Mesothelial cell of epicardium (in vitro differentiated cells): ENCODE measurements around the gene RASGRP4. TPM values are rescaled to one million over a fixed set of nuclear protein-coding genes. Genes with fewer than 3 reads are reported as not detected.
A peak's percentile ranks its signal among the peaks of the same experiment; 100 is the strongest.
"Not testable (repeated sequence)": the region's sequence is repeated elsewhere in the genome, so short reads cannot be mapped to it uniquely, and the experiment has no call there.

Experiments
- DNase-seq, 2 experiments: peaks; one replicate each; pipeline ENCODE4 v3.0.0; 2021; ENCODE audit warnings: low spot score in 2 of 2; ENCODE audit not compliant: unreplicated experiment in 2 of 2
- H3K27ac Mint-ChIP-seq: 2 replicates; pipeline ENCODE4 v1.8.0; 2021; ENCODE audit warnings: mixed read lengths
- H3K27me3 Mint-ChIP-seq: 2 replicates; pipeline ENCODE4 v1.8.0; 2021; ENCODE audit warnings: low read depth, mixed read lengths
- H3K36me3 Mint-ChIP-seq: 2 replicates; pipeline ENCODE4 v1.8.0; 2021; ENCODE audit warnings: mixed read lengths
- H3K4me1 Mint-ChIP-seq: 2 replicates; pipeline ENCODE4 v1.8.0; 2021; ENCODE audit warnings: mixed read lengths
- H3K4me3 Mint-ChIP-seq: 2 replicates; pipeline ENCODE4 v1.8.0; 2021; ENCODE audit warnings: mild to moderate bottlenecking, moderate library complexity, mixed read lengths
- H3K9me3 Mint-ChIP-seq: 2 replicates; pipeline ENCODE4 v1.8.0; 2021; ENCODE audit warnings: mixed read lengths
- total RNA-seq: library from RNA; stranded (reverse); gene quantifications from 3 replicates; pipeline ENCODE4 v1.2.1, GENCODE V29; 2021
- TF ChIP-seq, protein P1 (sequence below): fragments of 200-600 bp; sonication (generic); IDR thresholded peaks from one replicate; pipeline ENCODE4 v1.5.0; 2021; ENCODE audit warnings: antibody characterized with exemption; ENCODE audit not compliant: unreplicated experiment

Gene RASGRP4
- total RNA-seq, 1 donor from 2014 or later, result 1.2 TPM

DNA sequence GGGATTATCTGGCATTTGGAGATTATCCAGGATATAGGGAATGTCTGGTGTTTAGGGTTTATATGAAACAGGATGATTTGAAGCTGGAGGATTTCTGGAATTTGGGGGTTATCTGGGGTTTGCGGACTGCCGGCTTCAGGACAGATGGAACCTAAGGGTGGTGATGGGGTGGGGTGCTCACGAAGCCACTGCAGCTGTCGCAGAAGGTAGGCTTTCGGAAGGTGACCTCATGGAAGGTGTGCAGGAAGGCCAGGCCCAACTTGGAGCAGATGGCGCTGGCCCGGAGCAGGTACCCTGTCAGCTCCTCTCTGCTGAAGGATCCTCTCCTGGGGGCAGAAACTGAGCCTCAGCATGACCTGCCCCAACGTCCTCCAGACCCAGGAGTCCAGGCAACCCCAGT lies 13.5 kb downstream of the RASGRP4 start:
- H3K4me3 Mint-ChIP-seq, result no peak overlapping the region
- TF ChIP-seq, protein P1, sequence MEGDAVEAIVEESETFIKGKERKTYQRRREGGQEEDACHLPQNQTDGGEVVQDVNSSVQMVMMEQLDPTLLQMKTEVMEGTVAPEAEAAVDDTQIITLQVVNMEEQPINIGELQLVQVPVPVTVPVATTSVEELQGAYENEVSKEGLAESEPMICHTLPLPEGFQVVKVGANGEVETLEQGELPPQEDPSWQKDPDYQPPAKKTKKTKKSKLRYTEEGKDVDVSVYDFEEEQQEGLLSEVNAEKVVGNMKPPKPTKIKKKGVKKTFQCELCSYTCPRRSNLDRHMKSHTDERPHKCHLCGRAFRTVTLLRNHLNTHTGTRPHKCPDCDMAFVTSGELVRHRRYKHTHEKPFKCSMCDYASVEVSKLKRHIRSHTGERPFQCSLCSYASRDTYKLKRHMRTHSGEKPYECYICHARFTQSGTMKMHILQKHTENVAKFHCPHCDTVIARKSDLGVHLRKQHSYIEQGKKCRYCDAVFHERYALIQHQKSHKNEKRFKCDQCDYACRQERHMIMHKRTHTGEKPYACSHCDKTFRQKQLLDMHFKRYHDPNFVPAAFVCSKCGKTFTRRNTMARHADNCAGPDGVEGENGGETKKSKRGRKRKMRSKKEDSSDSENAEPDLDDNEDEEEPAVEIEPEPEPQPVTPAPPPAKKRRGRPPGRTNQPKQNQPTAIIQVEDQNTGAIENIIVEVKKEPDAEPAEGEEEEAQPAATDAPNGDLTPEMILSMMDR, result no peak
- peaks cover 8% of the 10 kb centered on the region for H3K4me1 Mint-ChIP-seq
- peaks cover 5% of the 10 kb centered on the region for H3K36me3 Mint-ChIP-seq
- DNase-seq, result no peak
- H3K9me3 Mint-ChIP-seq, result no peaks in the 10 kb centered on the region
- peaks cover 6% of the 10 kb centered on the region for H3K27me3 Mint-ChIP-seq
- no peak overlapping the region for H3K27ac Mint-ChIP-seq

DNA sequence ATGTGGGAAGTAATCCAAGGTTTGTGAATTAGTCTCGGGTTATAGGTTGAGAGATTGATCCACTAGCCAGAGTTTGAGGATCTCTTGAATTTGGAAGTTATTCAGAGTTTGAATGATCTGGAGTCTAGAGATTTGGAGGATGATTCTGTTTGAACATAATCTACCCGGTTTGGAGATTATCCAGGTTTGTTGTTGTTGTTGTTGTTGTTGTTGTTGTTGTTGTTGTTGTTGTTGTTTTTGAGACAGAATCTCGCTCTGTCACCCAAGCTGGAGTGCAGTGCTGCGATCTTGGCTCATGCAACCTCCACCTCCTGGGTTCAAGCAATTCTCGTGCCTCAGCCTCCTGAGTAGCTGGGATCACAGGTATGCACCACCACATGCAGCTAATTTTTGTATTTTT lies 14.1 kb downstream of the RASGRP4 start:
- H3K4me1 Mint-ChIP-seq, H3K36me3 Mint-ChIP-seq, H3K27ac Mint-ChIP-seq, DNase-seq, H3K4me3 Mint-ChIP-seq, H3K27me3 Mint-ChIP-seq, H3K9me3 Mint-ChIP-seq: not testable (repeated sequence)

DNA sequence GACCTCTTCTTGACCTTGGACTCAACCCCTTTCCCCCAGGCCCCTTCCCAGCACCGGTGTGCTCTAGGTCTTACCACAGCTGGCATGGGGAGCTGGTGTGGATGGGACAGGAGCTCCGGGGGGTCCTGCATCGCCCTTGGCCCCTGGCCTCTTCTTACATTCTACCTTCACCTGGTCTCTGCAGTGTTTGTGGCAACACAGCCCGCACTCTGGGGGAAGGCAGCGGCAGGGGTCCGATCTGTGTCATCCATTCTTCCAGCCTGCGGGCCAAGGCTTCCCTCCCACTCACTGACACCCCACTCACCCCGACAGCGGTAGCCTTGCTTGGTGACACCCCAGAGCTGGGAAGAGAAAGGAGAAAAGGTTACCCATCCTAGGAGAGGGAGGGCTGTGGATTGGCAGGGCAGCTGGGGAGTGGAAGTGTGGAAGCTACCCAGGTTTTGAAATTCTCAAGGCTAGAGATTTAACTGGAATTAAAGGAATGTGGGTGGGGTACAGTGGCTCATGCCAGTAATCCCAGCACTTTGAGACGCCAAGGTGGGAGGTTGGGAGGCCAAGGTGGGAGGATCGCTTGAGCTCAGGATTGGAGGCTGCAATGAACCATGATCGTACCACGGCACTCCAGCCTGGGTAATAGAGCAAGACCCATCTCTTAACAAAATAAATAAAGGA lies 14.8 kb downstream of the RASGRP4 start:
- no peak overlapping the region for H3K4me3 Mint-ChIP-seq
- H3K9me3 Mint-ChIP-seq, result no peaks in the 10 kb centered on the region
- peaks cover 3% of the 10 kb centered on the region for H3K4me1 Mint-ChIP-seq
- TF ChIP-seq, protein P1, result no peak
- DNase-seq, result no peak
- H3K27me3 Mint-ChIP-seq, result no peaks in the 10 kb centered on the region
- peaks cover 8% of the 10 kb centered on the region for H3K36me3 Mint-ChIP-seq
- no peak overlapping the region for H3K27ac Mint-ChIP-seq

DNA sequence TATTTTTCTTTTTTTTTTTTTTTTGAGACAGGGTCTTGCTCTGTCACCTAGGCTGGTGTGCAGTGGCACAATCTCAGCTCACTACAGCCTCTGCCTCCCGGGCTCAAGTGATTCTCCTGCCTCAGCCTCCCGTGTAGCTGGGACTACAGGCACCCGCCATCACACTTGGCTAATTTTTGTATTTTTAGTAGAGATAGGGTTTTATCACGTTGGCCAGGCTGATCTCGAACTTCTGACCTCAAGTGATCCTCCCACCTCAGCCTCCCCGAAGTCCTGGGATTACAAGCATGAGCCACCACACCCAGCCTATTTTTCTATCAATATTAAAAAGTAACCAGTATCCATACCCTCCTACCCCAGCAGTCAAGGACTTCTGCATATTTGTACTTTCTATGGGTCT lies 15.6 kb downstream of the RASGRP4 start:
- not testable (repeated sequence) for DNase-seq, H3K27ac Mint-ChIP-seq, H3K4me1 Mint-ChIP-seq, H3K36me3 Mint-ChIP-seq, H3K9me3 Mint-ChIP-seq, H3K4me3 Mint-ChIP-seq, H3K27me3 Mint-ChIP-seq

DNA sequence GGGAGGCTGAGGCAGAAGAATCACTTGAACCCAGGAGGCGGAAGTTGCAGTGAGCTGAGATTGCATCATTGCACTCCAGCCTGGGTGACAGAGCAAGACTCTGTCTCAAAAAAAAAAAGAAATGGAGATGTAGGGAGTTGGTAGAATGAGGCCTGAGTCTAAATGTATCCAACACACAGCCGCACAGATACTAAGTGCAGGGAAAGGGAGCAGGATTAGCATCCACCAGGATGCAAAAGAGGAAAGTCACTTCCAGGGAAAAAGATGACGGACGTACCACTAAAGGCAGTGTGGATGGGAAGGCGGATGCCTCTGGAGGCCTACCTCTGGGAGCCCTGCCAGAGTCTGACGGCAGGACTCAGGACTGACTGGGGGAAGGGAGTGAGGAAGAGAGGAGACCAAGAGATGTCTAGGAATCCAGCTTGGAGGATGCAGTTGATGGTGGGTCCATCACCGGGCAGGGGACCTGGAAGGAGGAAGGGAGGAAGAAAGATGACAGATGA lies 16.3 kb downstream of the RASGRP4 start:
- H3K9me3 Mint-ChIP-seq, result no peaks in the 10 kb centered on the region
- no peak for DNase-seq
- H3K4me3 Mint-ChIP-seq, result no peak overlapping the region
- no peaks in the 10 kb centered on the region for H3K27me3 Mint-ChIP-seq
- TF ChIP-seq, protein P1, result no peak
- H3K27ac Mint-ChIP-seq, result no peak overlapping the region
- peaks cover 8% of the 10 kb centered on the region for H3K36me3 Mint-ChIP-seq
- peaks cover 3% of the 10 kb centered on the region for H3K4me1 Mint-ChIP-seq

DNA sequence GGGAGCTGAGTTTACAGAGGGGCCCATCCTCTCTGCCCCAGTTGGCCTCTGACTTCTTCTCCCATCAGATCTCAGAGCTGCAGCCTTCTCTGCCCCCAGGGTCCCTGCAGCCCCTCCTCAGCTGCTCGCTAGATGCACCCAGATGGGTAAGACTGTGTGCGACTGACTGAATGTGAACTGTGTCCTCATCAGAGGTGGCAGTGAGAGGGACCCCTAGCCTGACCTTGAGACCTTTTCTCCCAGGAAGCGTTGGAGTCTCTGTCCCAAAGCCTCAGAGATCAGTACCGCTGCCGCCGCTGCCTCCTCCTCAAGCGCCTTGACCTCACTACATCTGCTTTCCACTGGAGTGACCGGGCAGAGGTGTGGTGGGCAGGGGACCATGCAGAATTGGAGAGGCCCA lies 20.7 kb downstream of the RASGRP4 start:
- Mint-ChIP-seq H3K27me3 (peaks cover 6% of the 10 kb centered on the region), H3K4me3 (peak overlapping the region; percentile 36), H3K27ac (no peak overlapping the region), H3K9me3 (no peaks in the 10 kb centered on the region), H3K36me3 (peaks cover 8% of the 10 kb centered on the region), H3K4me1 (peaks cover 5% of the 10 kb centered on the region)
- TF ChIP-seq, protein P1, result no peak
- DNase-seq, result no peak
